IPS-20b (cell line): ENCODE results near the gene LASP1.

Source experiments
- H3K27ac ChIP-seq: one replicate; pipeline ENCODE4 v1.5.1; 2013; ENCODE audit warnings: low read length
- H3K27me3 ChIP-seq: 2 replicates; pipeline ENCODE4 v1.6.1; 2013; ENCODE audit warnings: mild to moderate bottlenecking, low read length, inconsistent platforms; ENCODE audit not compliant: insufficient read depth
- H3K36me3 ChIP-seq: 2 replicates; pipeline ENCODE4 v1.6.1; 2013; ENCODE audit warnings: low read depth, mild to moderate bottlenecking, inconsistent platforms, low read length, moderate library complexity; ENCODE audit not compliant: insufficient read depth
- H3K4me1 ChIP-seq: 2 replicates; pipeline ENCODE4 v1.6.1; 2013; ENCODE audit warnings: mild to moderate bottlenecking, control low read depth, inconsistent platforms, low read length, moderate library complexity; ENCODE audit not compliant: insufficient read depth
- H3K4me3 ChIP-seq: 2 replicates; pipeline ENCODE4 v1.5.1; 2013; ENCODE audit warnings: mild to moderate bottlenecking, low read length, inconsistent platforms
- H3K9ac ChIP-seq: 2 replicates; pipeline ENCODE4 v1.6.1; 2013; ENCODE audit warnings: low read depth, mild to moderate bottlenecking, inconsistent platforms, low read length, moderate library complexity
- H3K9me3 ChIP-seq: 2 replicates; pipeline ENCODE4 v1.6.1; 2013; ENCODE audit warnings: mild to moderate bottlenecking, low read depth, low read length, inconsistent platforms; ENCODE audit not compliant: insufficient read depth

LASP1 gene

DNA sequence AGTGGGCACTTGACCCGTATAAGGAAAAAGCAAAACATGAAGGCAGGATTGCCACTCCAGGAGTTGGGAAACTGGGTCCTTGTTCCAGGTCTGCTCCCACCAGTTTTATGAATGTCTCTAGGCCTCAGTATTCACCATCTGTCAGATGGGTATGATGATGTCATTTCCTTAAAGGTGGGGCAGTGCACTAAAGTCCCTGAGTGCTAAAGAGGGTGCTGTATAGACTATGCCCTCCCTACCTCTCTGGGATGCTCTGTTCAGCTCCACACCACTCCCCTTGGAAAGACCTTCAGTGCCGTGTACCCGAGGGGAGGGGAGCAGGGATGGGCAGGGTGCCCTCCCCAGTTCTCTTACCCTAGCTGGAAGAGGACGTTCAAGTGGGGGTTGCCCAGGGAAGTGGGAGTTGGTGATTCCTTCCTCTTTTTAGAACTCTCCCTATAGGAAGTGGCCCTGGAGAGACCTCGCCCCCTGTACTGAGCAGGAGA is 2.2 kb downstream of the LASP1 start:
- Histone ChIP-seq H3K9me3 (no peaks in the 10 kb centered on the region), H3K27ac (peak overlapping the region; percentile 20), H3K27me3 (peaks cover 9% of the 10 kb centered on the region; the same call in 1 of the 2 replicates), H3K4me3 (peak overlapping the region; percentile 77; the same call in 1 of the 2 replicates), H3K9ac (peak overlapping the region; percentile 86; the same call in 1 of the 2 replicates), H3K4me1 (peaks cover 21% of the 10 kb centered on the region; the same call in 1 of the 2 replicates), H3K36me3 (no peaks in the 10 kb centered on the region; the same call in 1 of the 2 replicates)

DNA sequence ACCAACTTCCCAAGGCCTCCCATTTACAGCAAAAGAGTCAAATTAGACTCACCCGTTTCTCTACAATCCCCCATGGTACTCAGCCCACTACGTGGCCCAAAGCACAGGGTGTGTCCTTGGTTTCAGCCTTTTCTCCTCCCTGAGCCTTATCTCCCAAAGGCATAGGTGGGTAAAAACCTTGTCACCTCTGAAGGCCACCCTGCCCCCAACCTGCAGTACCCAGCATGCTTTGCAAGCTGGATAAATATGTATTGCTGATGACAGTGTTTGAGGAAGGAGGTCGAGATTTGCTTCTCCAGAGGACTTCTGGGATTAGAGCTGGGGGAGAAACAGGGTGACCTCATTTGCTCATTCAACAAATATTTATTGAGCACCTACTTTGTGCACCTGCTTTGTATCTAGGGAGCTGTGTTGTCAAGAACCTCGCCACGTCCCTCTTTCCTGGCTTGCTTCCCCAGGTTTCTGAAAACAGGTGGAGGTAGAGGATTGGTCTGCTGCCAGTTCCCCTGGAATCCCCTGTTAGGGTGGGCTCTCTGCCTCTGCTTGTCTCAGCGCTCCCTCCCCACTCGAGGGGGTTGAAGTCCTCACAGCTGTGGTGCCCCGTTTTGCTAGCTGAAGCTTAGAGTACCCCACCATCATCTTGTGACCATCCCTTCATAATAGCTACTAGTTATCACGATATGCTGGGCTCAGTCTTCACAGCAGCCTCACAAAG is 3.0 kb downstream of the LASP1 start:
- H3K9ac ChIP-seq = no peak overlapping the region; the same call in 1 of the 2 replicates
- no peak overlapping the region for H3K27ac ChIP-seq

DNA sequence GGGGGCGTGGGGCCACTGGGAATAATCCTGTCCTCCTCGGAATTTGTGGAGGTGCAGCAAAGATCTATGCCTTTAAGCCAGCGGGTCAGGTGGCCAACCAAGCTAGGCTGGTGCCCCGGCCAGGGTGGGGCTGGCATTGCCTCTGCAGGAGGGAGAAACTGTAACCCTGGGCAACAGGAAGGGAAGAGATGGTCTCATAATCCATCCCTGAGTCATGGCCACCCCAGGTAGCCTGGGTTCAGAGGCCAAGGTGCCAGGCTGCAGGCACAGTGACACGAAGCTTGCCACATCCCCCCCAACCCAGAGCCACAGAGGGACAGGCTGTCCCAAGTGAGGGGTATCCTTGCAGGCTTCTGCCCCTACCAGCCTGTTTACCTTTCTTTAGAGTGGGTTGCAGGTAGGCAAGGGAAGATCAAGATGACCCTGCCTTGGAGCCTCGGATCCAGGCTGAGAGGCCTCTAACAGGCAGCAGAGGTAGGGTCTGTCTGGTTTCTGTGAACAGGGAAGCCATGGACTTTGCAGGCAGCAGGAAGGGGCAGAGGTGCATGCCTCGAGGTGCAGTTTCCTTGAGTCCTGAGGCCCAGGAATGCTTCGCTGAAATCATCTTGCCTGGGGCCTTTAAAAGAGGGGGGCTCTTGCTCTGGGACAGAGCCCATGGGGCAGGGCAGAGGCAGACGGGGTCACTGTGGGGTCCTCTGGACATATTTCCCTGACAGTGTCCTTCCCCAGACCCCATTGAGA is 4.0 kb downstream of the LASP1 start:
- Histone ChIP-seq H3K27ac (no peak overlapping the region), H3K4me1 (peaks cover 37% of the 10 kb centered on the region; the same call in 1 of the 2 replicates), H3K9ac (peak overlapping the region; percentile 41; the same call in 1 of the 2 replicates), H3K9me3 (no peaks in the 10 kb centered on the region), H3K4me3 (no peak overlapping the region), H3K27me3 (peaks cover 2% of the 10 kb centered on the region; the same call in 1 of the 2 replicates), H3K36me3 (peaks cover 12% of the 10 kb centered on the region)

More for the DNA sequence above, 3.0 kb downstream of the LASP1 start:
- peaks cover 27% of the 10 kb centered on the region; the same call in 1 of the 2 replicates for H3K4me1 ChIP-seq
- peaks cover 2% of the 10 kb centered on the region; the same call in 1 of the 2 replicates for H3K36me3 ChIP-seq
- H3K4me3 ChIP-seq = no peak overlapping the region
- peaks cover 9% of the 10 kb centered on the region; the same call in 1 of the 2 replicates for H3K27me3 ChIP-seq
- no peaks in the 10 kb centered on the region for H3K9me3 ChIP-seq

DNA sequence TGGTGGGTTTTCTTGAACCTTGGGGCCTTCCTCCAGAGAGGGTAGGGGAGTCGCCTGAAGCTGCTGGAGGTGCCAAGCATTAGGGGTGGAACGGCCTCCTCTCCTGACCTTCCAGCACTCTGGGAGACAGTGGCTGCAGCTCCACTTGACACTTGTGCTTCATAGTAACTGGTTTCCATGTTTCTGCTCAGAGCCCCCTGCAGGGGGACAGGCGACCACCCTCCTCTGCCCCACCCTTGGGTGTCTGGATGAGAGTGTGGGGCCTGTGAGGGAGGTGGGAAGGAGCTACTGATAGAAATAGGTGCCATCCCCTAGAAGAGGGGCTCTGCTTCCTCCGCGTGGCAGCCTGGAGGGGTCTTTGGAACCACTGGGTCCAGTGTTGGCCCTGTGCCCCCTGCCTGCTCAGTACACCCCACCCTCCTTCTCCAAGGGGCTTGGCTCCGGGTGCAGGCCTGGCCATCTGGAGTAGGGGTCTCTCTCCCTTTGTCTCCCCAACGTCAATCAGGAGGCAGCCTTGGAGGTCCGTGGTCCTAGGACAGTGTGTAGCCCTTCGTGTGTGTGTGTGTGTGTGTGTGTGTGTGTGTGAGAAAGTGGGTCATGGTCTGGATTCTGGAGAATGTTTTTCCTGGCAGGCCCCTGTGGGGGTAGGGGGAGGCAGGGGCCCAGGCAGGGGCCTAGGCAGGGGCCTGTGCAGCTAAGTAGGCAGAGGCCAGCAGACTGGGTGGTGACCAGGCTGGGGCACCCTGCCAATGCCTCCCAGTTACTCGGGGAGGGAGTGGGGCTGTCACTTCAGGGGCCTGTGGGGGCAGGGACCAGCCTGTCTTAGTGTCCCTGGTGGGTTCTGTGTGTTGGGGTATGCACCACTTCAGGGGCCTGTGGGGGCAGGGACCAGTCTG is 4.9 kb downstream of the LASP1 start:
- no peak overlapping the region for H3K4me3 ChIP-seq

DNA sequence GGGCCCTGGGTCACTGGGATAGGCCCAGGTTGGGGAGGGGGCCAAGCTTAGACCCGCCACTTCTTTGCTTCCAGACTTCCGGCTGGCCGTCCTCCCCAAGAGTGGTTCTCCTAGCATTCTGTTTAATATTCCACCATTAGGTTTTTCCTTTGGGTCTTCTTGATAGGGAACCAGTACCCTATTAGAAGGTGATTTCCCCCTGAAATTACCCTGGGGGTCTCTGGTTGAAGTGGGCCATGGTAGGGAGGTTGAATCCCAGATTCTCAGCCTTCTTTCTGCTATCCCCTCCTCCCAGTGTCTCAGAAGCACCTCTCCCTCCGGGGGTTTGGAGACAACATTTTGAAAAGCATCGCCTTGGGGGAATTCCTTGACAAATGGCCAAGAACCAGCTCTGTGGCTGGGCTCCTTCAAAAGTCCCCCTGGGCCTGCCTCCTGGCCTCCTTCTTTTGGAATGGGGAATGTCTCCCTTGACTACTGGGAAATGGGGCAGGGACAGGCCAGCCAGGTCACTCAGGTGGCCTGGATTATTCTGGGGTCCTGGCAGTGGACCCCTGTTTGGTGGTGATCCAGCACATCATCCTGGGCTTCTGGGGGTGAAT is 5.7 kb downstream of the LASP1 start:
- Histone ChIP-seq H3K36me3 (peaks cover 20% of the 10 kb centered on the region), H3K27me3 (no peaks in the 10 kb centered on the region), H3K27ac (no peak overlapping the region), H3K9me3 (no peaks in the 10 kb centered on the region), H3K9ac (no peak overlapping the region), H3K4me3 (no peak overlapping the region), H3K4me1 (peaks cover 47% of the 10 kb centered on the region)

More for the DNA sequence above, 4.9 kb downstream of the LASP1 start:
- peak overlapping the region; percentile 29 for H3K27ac ChIP-seq
- H3K27me3 ChIP-seq = no peaks in the 10 kb centered on the region
- peaks cover 15% of the 10 kb centered on the region for H3K36me3 ChIP-seq
- H3K9me3 ChIP-seq = no peaks in the 10 kb centered on the region
- no peak overlapping the region; the same call in 1 of the 2 replicates for H3K9ac ChIP-seq
- H3K4me1 ChIP-seq = peaks cover 40% of the 10 kb centered on the region; the same call in 1 of the 2 replicates

DNA sequence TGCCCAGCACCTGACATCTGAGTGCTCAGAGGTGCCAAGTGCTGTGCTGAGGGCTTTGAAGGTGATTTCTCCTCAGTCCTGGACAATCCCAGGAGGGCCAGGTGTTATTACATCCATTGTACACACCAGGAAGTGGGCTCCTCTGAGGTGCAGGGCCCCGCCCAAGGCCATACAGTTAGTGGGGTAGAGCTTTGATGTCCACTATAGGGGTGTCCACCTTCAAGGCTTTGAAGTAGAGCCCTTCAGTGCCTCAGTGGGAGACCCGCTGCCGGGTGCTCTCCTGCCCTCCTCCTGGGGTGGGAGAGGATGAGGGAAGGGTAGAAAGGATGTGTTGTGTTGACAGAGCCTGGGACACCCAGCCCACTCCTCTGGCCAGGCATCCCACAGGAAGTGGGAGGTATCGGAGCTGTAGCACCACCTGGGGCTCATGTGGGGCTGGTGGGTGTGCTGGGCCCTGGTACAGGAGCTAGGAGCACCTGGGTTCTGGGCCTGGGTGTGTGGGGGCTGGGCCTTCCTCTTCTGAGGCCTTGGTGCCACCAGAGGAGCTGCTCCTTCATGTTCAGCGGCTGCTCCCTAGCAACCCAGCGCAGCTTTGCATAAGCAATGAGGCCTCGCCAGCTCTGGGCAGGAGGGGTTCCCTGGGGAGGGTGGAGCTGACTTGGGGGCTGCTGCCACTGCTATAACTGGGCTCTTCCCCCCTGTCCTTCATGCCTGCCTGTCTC is 7.4 kb downstream of the LASP1 start:
- no peaks in the 10 kb centered on the region for H3K27me3 ChIP-seq
- peaks cover 35% of the 10 kb centered on the region for H3K36me3 ChIP-seq
- peak overlapping the region; percentile 54 for H3K27ac ChIP-seq
- no peaks in the 10 kb centered on the region for H3K9me3 ChIP-seq
- peak overlapping the region; percentile 21; the same call in 1 of the 2 replicates for H3K9ac ChIP-seq
- peak overlapping the region; percentile 35; the same call in 1 of the 2 replicates for H3K4me3 ChIP-seq
- H3K4me1 ChIP-seq = peaks cover 54% of the 10 kb centered on the region

DNA sequence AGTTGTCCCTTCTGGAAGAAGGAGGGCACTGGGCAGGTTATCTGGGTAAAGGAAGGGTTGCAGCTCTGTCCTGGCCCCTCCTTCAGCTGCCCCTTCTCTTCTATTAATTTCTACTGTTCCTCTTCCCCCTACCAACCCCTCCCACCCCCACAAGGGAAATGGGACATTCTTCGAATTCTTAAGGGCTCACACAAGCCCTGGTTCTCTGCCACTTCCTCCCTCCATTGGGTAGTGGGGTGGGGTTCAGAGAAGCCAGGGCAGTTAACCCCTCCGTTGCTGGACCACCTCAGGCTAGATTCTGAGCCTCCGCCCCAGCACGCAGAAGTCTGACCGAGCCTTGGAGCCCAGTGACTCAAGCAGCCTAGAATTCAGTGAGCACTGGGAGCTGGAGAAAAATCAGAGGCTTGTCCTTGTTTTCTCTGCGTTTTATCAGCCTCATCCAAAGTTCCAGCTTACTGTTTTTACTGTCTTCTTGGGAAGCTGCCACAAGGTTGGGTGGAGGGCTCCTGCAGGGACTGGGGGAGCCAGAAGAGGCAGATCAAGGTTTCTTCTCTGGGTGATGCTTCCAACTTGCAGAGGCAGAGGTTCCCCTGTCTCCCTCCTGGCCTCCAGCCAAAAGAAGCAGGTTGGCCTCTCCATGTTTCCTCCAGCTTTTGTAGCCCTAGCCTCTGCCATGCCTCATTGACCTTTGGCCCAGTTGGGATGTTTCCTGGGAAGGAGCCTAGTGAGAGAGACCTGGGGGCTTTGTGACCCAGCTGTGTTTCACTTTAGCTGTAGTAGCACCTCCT is 10.2 kb downstream of the LASP1 start:
- peaks cover 59% of the 10 kb centered on the region for H3K4me1 ChIP-seq
- peaks cover 41% of the 10 kb centered on the region for H3K36me3 ChIP-seq
- H3K9ac ChIP-seq = peak overlapping the region; percentile 83; the same call in 1 of the 2 replicates
- peak overlapping the region; percentile 75 for H3K27ac ChIP-seq
- peak overlapping the region; percentile 48; the same call in 1 of the 2 replicates for H3K4me3 ChIP-seq
- H3K9me3 ChIP-seq = no peaks in the 10 kb centered on the region
- H3K27me3 ChIP-seq = no peaks in the 10 kb centered on the region

DNA sequence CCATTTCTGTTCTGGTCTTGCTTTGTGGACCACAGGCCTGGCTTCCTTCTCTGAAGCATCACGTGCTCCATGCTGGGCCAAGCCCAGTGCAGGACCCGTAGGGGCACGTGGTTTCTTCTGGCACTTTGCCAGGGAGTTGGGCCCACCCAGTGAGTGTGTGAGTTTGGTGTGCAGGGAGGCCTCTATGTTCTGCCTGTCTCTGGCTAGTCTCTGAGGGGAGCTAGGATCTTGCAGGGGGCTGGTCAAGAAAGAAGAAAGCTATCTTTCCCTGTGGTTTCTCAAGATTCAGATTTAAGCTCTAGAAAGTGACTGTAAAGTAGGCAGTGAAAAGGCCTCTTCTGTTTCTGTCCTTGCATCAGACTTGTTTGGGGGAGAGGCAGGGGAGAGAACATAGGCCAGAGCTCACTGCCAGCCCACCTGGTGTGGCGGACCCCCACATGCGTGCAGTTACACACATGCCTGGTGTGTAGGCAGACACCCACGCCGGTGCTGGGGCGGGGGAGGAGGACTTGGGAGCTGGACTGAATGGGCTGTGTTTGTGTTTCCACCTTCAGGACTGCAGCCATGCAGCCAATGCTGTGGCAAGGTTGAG is 11.8 kb downstream of the LASP1 start:
- peaks cover 41% of the 10 kb centered on the region for H3K36me3 ChIP-seq
- peak overlapping the region; percentile 49; the same call in 1 of the 2 replicates for H3K9ac ChIP-seq
- H3K4me3 ChIP-seq = no peak overlapping the region
- no peaks in the 10 kb centered on the region for H3K27me3 ChIP-seq
- peaks cover 65% of the 10 kb centered on the region for H3K4me1 ChIP-seq
- H3K27ac ChIP-seq = peak overlapping the region; percentile 66
- H3K9me3 ChIP-seq = no peaks in the 10 kb centered on the region

DNA sequence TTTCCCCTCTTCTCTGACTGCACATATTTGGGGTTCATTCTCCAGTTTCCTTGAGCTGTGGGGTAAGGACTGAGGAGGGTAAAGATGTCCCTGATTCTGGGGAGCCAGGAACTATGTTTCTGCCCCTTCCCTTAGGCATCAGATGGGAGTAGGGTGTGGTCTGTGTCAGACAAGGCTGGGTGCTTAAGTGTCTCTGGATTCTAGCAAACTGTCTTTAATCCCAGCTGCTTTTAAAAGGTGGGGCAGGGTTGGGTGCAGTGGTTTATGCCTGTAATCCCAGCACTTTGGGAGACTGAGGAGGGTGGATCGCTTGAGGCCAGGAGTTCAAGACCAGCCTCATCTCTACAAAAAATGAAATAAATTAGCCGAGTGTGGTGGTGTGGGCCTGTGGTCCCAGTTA is 13.0 kb downstream of the LASP1 start:
- Histone ChIP-seq H3K4me1 (peaks cover 57% of the 10 kb centered on the region), H3K36me3 (peaks cover 49% of the 10 kb centered on the region), H3K27me3 (no peaks in the 10 kb centered on the region), H3K4me3 (no peak overlapping the region), H3K9ac (no peak overlapping the region; the same call in 1 of the 2 replicates), H3K27ac (no peak overlapping the region), H3K9me3 (no peaks in the 10 kb centered on the region)
